ENCODE data around the gene PPP1R3G.
A peak's percentile ranks its signal among the peaks of the same experiment; 100 is the strongest.
"Not testable (repeated sequence)": the region's sequence is repeated elsewhere in the genome, so short reads cannot be mapped to it uniquely, and the experiment has no call there.

Gene PPP1R3G

DNA sequence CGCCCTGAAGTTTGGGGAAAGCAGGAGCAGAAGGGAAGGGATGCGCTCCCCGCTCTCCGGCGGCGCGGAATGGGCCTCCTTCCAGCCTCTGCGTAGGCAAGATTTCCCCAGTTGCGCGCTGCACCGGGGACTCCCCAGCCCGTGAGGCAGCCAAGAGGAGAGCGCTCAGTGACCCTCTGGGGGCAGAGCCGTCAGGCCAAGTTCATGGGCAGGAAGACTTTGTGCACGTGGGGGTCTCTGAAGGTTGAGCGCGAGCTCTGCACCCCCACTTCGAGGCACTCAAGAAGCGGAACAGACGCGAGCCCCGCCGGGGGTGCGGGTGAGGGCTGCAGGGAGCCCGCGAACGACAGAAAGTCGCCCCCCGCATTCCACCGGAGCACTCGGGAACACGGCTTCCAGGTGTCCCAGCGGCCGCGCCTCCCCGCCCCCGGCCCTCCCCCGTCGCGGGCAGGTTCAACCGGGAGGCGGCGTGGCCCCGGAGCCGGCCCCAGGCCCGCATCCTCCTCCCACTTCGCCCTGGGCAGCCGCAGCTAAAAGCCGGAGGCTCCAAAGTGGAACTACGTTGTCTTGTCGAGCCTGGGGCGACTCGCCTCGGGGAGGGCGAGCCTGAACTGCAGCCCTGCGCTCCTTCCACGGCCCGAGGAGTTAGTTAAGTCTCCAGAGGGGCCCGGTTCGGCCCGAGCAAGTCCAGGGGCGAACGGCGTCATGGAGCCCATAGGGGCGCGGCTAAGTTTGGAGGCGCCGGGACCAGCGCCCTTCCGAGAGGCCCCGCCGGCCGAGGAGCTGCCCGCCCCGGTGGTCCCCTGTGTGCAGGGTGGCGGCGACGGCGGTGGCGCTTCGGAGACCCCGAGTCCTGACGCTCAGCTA, at the start of gene PPP1R3G:
PPP1R3G (plus strand) TSS at position 561 of the 867 bp plus-strand sequence; CDS start at position 706, 145 bp downstream.
- peak in 1 of 2 experiments; percentile 14 for DNase-seq (ENCODE audit: low read depth in 2 of 2)

DNA sequence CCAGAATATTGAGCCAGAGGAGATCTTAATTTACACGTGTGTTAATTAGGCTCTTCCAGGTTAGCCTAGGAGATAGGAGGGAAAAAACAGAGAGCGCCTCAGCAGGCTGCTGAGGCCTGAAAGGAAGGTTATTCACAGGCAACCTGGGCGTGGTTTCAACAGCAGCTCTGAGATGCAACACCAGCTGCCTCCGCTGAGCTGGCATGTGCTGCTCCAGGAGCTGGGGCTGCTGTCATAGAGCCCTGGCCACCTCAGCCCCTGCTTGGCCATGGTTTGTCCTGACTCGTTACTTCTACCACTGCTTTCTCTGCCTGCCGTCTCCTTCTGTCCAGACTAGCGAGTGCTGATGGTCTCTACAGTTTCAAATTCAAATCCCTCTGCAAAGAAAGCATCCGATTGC, 48.9 kb upstream of the PPP1R3G start:
- DNase-seq (ENCODE audit: low read depth in 2 of 2): no peak

DNA sequence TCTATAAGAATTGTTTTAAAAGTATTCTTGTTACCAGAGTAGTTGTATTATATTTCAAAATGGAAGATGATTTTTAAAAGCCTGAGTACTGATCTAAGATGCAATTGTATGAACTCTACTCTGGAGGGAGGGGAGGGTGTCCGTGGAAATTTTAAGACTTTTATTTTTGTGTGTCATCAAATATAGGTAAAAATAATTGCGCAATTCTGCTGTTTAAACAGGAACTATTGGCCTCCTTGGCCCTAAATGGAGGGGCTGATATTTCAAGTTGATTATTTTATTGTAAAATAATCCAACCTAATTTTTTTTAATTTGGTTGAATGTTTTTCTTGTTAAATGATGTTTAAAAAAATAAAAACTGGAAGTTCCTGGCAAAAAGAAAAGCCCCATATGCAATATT, 43.2 kb upstream of the PPP1R3G start:
- no peak for DNase-seq (ENCODE audit: low read depth in 2 of 2)

DNA sequence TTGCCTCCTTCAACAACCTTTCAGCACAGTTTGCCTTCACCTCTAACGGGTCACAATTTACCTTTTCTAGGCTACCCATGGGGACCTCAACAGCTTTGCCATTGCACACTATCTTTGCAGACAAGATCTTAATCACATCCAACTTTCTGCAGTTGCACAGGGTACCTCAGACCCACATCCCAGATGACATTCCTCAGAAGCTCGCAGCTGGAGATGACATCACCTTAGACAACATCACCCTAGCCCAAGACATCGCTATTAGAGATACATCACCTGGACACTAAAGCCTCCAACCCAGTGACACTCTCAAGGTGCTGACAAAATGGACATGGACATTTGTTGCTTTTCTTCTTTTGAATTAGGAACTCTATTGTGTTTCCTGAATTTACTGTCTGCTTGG, 42.7 kb upstream of the PPP1R3G start:
- DNase-seq (ENCODE audit: low read depth in 2 of 2): no peak

DNA sequence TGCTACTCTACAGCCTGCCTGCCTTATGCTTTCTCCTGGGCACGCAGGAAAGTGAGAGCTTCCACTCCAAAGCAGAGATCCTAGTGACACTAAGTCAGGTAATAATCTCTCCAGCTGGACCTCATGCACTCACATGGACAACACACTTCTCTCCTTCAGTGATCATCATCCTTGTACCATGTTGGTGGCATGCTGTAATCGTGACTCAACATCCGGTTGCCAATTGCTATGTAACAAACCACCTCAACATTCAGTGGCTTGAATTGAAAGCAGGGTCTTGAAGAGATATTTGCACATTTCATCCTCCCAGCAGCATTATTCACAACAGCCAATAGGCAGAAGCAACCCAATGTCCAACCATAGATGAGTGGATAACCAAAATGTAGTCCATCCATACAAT, 40.3 kb upstream of the PPP1R3G start:
- DNase-seq (ENCODE audit: low read depth in 2 of 2): no peak

DNA sequence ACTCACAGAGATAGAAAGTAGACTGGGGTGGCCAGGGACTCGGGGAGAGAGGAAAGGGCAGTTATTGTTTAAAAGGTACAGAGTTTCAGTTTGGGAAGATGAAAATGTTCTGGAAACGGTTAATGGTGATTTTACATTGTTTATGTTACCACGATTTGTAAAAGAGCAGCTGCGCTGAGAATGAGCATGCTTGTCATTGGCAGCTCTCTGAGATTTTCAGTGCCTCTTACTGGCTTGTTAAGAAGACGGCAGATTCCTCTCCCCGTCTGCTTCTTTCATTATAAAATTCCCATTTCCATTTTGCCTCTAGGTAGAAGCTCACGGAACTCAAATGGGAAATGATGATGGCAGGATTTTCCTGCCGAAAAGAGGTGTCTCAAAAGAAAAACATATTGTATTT, 39.7 kb upstream of the PPP1R3G start:
- no peak for DNase-seq (ENCODE audit: low read depth in 2 of 2)

DNA sequence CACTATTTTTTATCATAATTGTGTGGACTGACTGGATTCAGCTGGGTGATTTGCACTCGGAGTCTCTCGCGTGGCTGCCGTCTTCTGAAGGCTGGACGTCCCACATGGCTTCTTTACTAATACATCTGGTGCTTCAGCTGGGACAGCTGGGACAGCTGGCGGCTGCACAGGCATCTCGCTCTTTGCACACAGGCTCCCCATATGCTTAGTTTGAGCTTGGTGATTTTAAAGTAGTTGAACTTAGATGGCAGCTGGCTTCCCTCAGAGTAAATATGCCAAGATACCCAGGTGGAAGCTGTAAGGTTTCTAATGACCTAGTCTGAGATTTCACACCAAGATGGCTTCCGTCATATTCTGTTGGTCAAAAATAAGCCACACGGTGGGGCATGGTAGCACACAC, 38.7 kb upstream of the PPP1R3G start:
- DNase-seq (ENCODE audit: low read depth in 2 of 2): no peak

DNA sequence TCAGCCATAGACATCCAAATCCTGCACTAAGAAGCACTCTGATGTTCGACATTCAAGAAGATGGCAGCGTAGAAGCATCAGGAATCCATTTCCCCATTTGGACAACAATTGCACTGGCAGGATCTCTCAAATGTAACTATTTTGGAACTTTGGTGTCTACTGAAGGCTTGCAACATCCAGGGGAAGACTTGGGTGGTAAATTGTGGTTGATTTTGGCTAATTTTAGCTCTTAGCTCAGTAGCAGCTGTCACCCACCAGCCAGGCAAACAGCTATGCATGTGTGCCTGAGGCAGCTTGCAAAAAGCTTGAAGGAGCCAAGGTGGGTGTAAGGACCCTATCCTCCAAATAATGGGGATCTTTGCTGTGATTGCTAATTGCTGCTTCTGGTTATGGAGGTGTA, 35.1 kb upstream of the PPP1R3G start:
- DNase-seq (ENCODE audit: low read depth in 2 of 2): no peak

DNA sequence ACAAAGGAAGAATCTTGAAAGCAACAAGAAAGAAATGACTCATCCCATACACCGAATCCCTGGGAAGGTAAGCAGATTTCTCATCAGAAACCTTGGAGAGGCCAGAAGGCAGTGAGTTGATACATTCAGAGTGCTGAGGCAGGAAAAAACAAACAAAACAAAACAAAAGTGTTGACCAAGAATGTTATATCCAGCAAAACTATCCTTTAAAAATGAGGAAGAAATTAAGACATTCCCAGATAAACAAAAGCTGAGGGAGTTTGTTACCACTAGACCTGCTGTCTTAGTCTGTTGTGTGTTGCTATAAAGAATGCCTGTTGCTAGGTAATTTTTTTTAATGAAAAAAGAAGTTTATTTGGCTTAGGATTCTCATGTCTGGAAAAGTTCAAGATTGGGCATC, 33.7 kb upstream of the PPP1R3G start:
- DNase-seq (ENCODE audit: low read depth in 2 of 2): no peak

DNA sequence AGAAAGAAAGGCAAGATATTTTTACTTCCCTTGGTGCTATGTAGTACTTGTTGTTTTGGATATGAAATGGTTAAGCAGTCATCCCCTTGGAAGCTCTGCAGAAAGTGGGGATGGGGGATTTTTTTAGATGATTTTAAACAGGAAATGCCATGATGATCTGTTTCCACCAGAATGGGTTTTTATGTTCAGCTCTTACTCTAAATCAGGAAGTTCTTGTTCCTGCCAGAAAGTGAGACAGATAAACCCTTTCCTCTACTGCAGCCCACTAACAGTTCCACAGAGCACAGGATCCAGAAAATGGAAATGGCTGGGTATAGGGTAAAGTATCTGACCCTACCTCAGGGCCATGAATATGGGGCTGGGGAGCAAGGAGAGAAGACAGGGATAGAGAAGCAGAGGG, 32.1 kb upstream of the PPP1R3G start:
- DNase-seq (ENCODE audit: low read depth in 2 of 2): peak; percentile 28 to 29

DNA sequence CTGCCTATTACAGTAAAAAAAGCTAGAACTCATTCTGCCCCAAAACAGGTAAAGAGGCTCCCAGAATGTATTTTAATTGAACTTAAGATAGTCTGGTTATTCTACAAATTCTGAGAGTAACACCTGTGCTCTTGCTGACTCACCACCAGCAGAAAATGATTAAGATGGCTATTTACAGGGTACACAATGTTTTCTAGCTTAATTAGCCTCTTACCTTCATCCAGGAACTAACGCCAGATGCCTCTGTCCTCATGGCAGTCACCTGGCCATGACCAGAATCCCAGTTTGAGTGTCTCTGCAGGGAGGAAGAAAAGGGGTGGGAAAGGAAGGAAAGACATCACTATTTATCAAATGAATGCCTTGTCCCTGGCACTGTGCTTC, 31.3 kb upstream of the PPP1R3G start:
- no peak for DNase-seq (ENCODE audit: low read depth in 2 of 2)

DNA sequence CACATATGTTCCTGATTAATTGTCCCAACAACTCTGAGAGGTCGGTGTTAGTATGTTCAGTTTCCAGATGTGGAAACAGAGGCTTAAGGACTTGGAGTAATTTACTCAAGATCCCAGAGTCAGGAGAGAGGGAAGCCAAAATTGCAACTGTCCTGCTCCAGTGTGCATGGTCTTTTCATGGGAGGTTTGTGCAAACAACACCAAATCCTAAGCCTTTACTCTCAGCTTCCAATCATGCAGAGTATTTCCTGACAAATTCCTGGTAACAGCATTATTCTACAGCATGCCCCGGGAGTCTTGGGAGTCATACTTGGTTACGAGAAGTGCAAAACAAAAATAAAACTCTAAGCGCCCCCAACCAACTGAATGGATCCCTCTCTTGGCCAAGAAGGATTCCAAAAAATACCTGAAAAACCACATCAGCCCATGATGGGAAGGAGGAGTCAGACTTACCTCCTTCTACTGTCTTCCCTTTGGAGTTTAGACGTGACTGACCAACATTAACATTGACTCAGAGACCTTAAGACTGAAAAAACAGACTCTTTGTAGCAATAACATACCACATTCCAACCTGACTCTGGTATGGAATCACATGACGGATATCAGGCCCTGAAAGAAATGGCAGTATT, 30.8 kb upstream of the PPP1R3G start:
- DNase-seq (ENCODE audit: low read depth in 2 of 2): peak; percentile 70 to 75

DNA sequence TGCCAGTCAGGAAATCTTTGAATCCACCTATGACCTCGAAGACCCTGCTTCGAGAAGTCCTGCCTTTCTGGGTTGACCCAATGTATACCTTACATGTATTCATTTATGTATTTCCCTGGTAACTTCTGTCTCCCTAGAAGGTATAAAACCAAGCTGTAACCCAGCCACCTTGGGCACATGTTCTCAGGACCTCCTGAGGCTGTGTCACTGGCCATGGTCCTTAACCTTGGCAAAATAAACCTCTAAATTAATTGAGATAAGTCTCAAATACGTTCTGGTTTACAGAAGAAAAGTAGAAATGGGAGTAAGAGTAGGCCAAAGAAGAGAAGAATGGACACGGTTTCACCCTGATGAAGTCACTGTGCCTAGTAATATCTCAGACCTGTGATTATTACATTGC, 30.0 kb upstream of the PPP1R3G start:
- no peak for DNase-seq (ENCODE audit: low read depth in 2 of 2)

DNA sequence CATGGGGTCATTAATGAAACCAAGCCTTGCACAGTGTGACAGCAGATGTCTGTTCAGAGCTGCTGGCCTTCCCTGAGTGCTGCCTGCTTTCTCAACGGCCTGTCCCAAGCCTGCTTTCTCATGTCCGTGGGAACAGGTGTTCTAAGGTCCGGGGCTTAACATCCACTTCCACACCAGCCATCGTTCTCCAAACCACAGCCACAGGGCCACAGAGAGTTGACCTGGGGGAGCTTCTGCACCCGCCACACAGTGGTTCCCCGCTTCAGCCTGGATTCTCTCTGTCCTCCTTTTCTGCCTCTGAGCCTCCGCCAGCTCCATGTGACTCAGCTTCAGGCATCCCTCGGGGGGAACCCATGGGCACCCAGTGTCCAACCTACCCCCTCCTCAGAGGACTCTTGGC, 26.9 kb upstream of the PPP1R3G start:
- no peak for DNase-seq (ENCODE audit: low read depth in 2 of 2)

DNA sequence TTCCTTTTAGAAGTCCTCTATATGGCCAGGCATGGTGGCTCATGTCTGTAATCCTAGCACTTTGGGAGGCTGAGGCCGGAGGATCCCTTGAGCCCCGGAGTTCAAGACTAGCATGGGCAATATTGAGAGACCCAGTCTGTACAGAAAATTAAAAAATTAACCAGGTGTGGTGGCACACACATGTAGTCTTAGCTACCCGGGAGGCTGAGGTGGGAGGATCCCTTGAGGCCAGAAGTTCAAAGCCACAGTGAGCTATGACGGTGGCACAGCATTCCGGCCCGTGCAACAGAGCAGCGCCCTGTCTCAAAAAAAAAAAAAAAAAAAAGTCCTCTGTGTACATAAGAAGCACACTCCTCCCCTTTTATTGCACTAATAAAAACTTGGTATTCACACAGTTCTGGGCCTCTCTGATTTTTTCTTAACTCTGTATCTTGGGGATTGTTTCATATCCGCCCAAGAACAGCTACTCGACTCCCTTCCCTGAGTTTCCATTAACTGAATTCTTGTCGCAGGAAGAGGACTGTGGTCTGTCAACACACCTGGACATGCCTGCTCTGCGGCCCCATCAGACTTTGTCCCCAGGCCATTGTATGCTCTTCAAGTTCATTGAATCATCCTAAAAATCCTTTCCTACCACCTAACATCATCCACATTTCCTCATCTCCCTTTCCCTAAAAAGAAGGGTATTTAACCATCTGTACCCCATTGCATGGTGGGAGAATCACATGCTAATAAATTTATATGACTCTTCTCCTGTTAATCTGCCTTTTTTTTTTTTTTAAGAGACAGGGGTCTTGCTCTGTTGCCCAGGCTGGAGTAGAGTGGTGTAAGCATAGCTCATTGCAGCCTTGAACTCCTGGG, 25.9 kb upstream of the PPP1R3G start:
- DNase-seq (ENCODE audit: low read depth in 2 of 2): no peak

DNA sequence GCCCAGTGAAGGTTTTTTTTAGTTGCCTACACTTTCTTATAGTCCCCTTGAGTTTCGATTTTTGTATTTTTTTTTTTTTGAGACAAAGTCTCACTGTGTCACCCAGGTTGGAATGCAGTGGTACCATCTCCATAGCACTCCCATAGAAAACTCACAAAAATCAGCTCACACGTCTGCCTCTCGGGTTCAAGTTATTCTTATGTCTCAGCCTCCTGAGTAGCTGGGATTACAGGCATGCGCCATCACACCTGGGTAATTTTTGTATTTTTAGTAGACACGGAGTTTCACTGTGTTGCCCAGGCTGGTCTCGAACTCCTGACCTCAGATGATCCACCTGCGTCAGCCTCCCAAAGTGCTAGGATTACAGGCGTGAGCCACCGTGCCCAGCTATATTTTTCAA, 24.7 kb upstream of the PPP1R3G start:
- not testable (repeated sequence) for DNase-seq (ENCODE audit: low read depth in 2 of 2)

DNA sequence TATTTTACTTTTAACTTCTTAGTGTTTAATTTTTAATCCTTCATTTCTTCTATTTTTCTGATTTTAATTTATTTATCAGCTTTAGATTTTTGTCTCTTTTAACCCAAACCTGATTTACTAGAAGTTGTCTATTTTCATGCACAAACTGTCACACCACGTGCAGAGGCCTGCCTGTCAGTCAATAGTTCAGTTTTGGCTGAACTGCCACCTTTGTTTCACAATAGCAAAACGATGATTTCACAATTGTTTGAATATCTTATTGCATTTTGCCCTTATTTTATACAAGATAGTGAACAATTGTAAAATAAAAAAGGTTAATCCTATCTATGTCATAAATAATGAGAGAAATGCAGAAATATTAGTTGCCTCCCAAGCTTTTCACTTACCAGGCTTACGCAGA, 24.0 kb upstream of the PPP1R3G start:
- no peak for DNase-seq (ENCODE audit: low read depth in 2 of 2)

DNA sequence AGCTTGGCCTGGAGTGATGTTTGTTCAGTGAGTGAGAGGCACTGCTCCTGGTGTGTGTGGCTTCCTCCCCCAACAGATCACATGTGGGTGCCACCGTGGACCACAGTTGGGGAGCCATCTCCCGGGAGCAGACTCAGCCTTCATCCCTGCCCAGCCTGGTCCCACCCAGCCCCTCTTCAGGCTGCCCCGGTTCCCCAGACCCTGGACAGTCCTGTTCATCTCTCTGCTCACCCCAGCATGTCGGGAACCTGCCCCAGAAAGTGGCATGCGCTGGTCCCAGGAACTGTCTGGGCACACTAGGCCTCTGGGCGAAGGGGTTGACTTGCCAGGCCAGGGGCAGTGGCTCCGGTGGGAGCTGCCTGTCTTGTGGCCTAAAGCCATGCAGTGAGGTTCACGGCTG, 21.5 kb upstream of the PPP1R3G start:
- DNase-seq (ENCODE audit: low read depth in 2 of 2): no peak

DNA sequence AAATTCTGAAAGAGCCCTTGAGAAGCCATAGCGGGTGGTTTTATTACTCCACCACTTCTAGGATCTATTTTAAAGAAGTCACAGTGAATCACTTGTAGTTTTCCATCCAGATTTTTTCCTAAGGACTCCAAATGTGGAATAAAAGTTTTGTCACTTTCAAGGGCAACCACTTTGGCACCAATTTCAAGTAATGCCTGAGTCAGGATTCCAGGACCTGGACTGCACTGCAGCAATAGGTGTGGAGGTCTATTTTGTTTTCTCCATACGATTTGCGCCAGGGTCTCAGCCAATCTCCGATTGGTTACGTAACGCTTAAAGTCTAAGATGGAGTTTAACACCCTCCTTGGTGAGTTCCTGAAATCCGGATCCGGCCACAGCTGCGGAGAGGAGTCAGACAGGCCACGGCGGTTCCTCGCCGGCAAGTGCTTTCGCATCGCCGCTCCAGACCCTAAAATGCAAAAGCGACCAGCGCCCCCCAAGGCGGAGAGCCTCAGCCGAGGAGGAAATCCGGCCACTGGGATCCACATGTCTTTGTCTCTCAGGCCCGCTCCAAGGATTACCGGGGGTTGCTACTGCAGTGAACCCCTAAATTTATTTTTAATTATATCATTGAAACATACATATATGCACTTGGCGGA, 18.6 kb upstream of the PPP1R3G start:
- DNase-seq (ENCODE audit: low read depth in 2 of 2): no peak

DNA sequence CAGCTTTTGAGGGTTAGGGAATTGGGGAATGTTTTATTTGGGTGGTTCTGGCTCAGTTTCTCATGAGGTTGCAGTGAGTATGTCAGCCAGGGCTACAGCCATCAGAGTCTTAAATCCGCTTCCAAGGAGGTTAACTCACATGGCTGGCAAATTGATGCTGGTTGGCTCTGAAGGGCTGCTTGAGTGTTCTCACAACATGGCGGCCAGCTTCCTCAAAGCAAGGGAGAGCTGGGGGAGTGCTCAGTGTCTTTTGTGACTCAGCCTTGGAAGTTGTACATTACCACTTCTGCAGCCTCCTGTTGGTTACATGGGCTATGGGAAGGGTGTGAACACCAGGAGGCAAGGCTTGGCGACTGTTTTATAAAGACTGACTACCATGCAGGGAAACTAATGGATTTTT, 17.8 kb upstream of the PPP1R3G start:
- no peak for DNase-seq (ENCODE audit: low read depth in 2 of 2)

DNA sequence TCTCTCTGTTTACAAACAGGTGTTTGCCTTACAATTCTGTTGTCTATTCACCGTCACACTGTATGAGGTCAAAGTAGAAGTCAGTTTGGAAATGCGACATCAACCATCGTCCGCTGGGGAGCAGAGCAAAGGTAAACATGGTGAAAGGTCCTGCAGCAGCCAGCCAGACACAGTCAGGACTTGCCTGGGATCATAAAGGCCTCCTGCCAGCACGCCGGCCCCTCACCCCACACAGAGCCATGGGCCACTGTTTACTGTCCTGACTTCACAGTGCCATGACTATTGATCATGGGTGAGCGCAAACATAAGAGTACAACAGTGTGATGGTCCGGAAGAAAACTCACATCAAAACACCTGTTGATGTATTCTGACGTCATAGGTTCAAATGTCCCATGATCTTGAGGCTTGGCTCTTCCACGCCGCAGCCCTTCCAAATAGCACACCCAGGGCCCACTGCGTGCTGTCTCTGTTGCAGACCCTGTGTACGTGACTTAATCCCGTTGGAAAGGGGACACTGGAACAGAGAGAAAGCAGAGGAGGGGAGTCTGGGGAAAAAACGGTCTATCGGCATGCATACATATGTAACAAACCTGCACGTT, 16.9 kb upstream of the PPP1R3G start:
- no peak for DNase-seq (ENCODE audit: low read depth in 2 of 2)

DNA sequence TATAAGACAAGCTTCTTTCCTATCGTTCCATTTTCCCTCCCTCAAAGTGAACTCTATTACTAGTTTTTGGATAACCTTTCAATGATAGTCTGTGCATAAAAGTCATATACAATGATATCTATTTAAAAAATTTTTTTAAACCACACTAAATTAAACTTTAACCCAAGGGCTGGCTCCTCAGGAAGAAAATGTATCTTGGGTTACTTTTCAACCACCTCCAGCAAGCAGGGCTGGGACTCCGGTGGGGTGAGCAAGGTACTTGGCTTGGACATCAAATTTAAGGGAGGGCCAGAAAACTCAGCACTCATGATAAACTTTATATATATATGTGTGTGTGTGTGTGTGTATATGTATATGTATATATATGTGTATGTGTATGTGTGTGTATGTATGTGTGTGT, 13.9 kb upstream of the PPP1R3G start:
- DNase-seq (ENCODE audit: low read depth in 2 of 2): no peak

Data from fibroblast of skin of left biceps (primary cell).